DND-41 (cell line): Measurements from ENCODE around the gene MIR17HG.
A peak's percentile ranks its signal among the peaks of the same experiment; 100 is the strongest.
"Not testable (repeated sequence)": the region's sequence is repeated elsewhere in the genome, so short reads cannot be mapped to it uniquely, and the experiment has no call there.

ENCODE experiments used
- ATAC-seq: fragments of 200-7000 bp; cut with Tn5 transposase; 3 replicates; pipeline ENCODE4 v1.9.1; 2021; ENCODE audit warnings: low read depth; ENCODE audit not compliant: insufficient read depth
- DNase-seq: peaks from one replicate; pipeline ENCODE4 v3.0.0-alpha.2; 2020
- H2AFZ ChIP-seq: 2 replicates; pipeline ENCODE4 v1.6.0; 2012; ENCODE audit warnings: low read depth, low read length
- H3K27ac ChIP-seq: 2 replicates; pipeline ENCODE4 v1.5.1; 2012; ENCODE audit warnings: low read length, inconsistent platforms
- H3K27me3 ChIP-seq: fragments of 200-600 bp; sonication (generic); 2 replicates; pipeline ENCODE4 v1.6.0; 2012; ENCODE audit warnings: low read length, mild to moderate bottlenecking, inconsistent platforms; ENCODE audit not compliant: insufficient read depth, poor library complexity
- H3K36me3 ChIP-seq: 2 replicates; pipeline ENCODE4 v1.5.1; 2012; ENCODE audit warnings: low read length, inconsistent platforms; ENCODE audit not compliant: insufficient read depth
- H3K4me1 ChIP-seq: 2 replicates; pipeline ENCODE4 v1.5.1; 2012; ENCODE audit warnings: mild to moderate bottlenecking, low read length; ENCODE audit not compliant: insufficient read depth
- H3K4me2 ChIP-seq: 2 replicates; pipeline ENCODE4 v1.6.0; 2012; ENCODE audit warnings: mild to moderate bottlenecking, moderate library complexity, low read length, inconsistent platforms; ENCODE audit not compliant: insufficient read depth
- H3K4me3 ChIP-seq, 2 experiments: fragments of 200-600 bp in 1 of 2; shearing (Covaris generic) in 1 of 2; 2 replicates each; pipeline ENCODE4 v1.5.1; 2012 to 2016; ENCODE audit warnings: inconsistent platforms in 2 of 2, low read length in 2 of 2, mild to moderate bottlenecking in 2 of 2, low read depth in 1 of 2, moderate library complexity in 1 of 2
- H3K79me2 ChIP-seq: 2 replicates; pipeline ENCODE4 v1.6.0; 2012; ENCODE audit warnings: low read length, inconsistent platforms; ENCODE audit not compliant: insufficient read depth
- H3K9ac ChIP-seq: 2 replicates; pipeline ENCODE4 v1.6.0; 2012; ENCODE audit warnings: low read depth, mild to moderate bottlenecking, inconsistent platforms, low read length, moderate library complexity
- H3K9me3 ChIP-seq: 2 replicates; pipeline ENCODE4 v1.5.1; 2012; ENCODE audit warnings: low read length, moderate library complexity, mild to moderate bottlenecking, inconsistent platforms; ENCODE audit not compliant: insufficient read depth, severe bottlenecking
- H4K20me1 ChIP-seq: 2 replicates; pipeline ENCODE4 v1.6.0; 2012; ENCODE audit warnings: low read length; ENCODE audit not compliant: insufficient read depth
- CTCF ChIP-seq: IDR thresholded peaks from 2 replicates; pipeline ENCODE4 v1.5.1; 2012; ENCODE audit warnings: borderline replicate concordance, low read length, moderate library complexity, mild to moderate bottlenecking; ENCODE audit not compliant: poor library complexity, severe bottlenecking; ENCODE audit errors: extremely low read depth
- EZH2 ChIP-seq: IDR thresholded peaks from 3 replicates; pipeline ENCODE4 v1.6.1; 2012; ENCODE audit warnings: borderline replicate concordance, low read depth, mild to moderate bottlenecking, moderate library complexity, low read length, inconsistent platforms; ENCODE audit not compliant: severe bottlenecking

MIR17HG gene

DNA sequence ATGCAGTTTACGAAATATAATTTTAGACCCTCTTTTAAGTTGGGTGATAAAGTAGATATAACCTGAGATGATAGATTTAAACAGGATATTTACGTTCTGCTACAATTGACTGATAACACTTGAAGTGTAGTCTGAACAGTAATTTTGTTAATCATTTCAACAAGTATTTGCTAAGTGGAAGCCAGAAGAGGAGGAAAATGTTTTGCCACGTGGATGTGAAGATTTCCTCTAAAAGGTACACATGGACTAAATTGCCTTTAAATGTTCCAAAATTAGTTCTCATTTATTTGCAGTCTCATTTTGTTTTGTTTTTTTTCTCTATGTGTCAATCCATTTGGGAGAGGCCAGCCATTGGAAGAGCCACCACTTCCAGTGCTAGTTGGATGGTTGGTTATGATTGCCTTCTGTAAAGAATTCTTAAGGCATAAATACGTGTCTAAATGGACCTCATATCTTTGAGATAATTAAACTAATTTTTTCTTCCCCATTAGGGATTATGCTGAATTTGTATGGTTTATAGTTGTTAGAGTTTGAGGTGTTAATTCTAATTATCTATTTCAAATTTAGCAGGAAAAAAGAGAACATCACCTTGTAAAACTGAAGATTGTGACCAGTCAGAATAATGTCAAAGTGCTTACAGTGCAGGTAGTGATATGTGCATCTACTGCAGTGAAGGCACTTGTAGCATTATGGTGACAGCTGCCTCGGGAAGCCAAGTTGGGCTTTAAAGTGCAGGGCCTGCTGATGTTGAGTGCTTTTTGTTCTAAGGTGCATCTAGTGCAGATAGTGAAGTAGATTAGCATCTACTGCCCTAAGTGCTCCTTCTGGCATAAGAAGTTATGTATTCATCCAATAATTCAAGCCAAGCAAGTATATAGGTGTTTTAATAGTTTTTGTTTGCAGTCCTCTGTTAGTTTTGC lies 2.8 kb downstream of the MIR17HG start:
- H3K36me3 ChIP-seq: peaks cover 64% of the 10 kb centered on the region
- ATAC-seq (no peak), DNase-seq (peak; percentile 10)
- H3K4me2 ChIP-seq: peak overlapping the region; percentile 82
- no peaks in the 10 kb centered on the region for H3K27me3 ChIP-seq
- no peak for TF ChIP-seq EZH2
- TF ChIP-seq CTCF: no peak
- no peak overlapping the region for H2AFZ ChIP-seq
- peak overlapping the region; percentile 95 to 97 for H3K4me3 ChIP-seq
- H3K4me1 ChIP-seq: peaks cover 52% of the 10 kb centered on the region
- H3K27ac ChIP-seq: peak overlapping the region; percentile 94
- H4K20me1 ChIP-seq: peaks cover 61% of the 10 kb centered on the region
- peaks cover 73% of the 10 kb centered on the region for H3K79me2 ChIP-seq
- no peaks in the 10 kb centered on the region for H3K9me3 ChIP-seq
- H3K9ac ChIP-seq: peak overlapping the region; percentile 99

GRCh38 chr13:91351123-91351522 lies 3.6 kb downstream of the MIR17HG start:
- Histone ChIP-seq H3K79me2 (peaks cover 73% of the 10 kb centered on the region), H3K9me3 (no peaks in the 10 kb centered on the region), H3K27me3 (no peaks in the 10 kb centered on the region), H3K4me1 (peaks cover 43% of the 10 kb centered on the region), H4K20me1 (peaks cover 68% of the 10 kb centered on the region), H3K4me2 (peak overlapping the region; percentile 82), H3K4me3 (peak overlapping the region; percentile 95 to 97; a peak in 3 of 4 replicates), H3K27ac (peak overlapping the region; percentile 18; the same call in 1 of the 2 replicates), H3K36me3 (peaks cover 72% of the 10 kb centered on the region), H3K9ac (peak overlapping the region; percentile 99), H2AFZ (no peak overlapping the region)
- ATAC-seq (no peak), DNase-seq (no peak)
- TF ChIP-seq CTCF (no peak), EZH2 (no peak)

GRCh38 chr13:91351980-91352379 lies 4.5 kb downstream of the MIR17HG start:
- Histone ChIP-seq H3K9me3 (no peaks in the 10 kb centered on the region), H3K27ac (no peak overlapping the region), H2AFZ (no peak overlapping the region), H3K79me2 (peaks cover 73% of the 10 kb centered on the region), H3K4me3 (peak overlapping the region in 1 of 2 experiments; percentile 95; a peak in 1 of 4 replicates), H4K20me1 (peaks cover 76% of the 10 kb centered on the region), H3K4me2 (peak overlapping the region; percentile 82; the same call in 1 of the 2 replicates), H3K9ac (no peak overlapping the region), H3K36me3 (peaks cover 81% of the 10 kb centered on the region), H3K27me3 (no peaks in the 10 kb centered on the region), H3K4me1 (peaks cover 35% of the 10 kb centered on the region)
- DNase-seq (no peak), ATAC-seq (no peak)
- no peak for TF ChIP-seq EZH2
- TF ChIP-seq CTCF: no peak

- H2AFZ ChIP-seq, H3K9ac ChIP-seq, H3K9me3 ChIP-seq, ATAC-seq, H3K27me3 ChIP-seq, H3K27ac ChIP-seq, H3K4me3 ChIP-seq: not testable (repeated sequence)
- Histone ChIP-seq H3K36me3 (peaks cover 90% of the 10 kb centered on the region), H3K4me2 (peak overlapping the region; percentile 8; the same call in 1 of the 2 replicates), H3K79me2 (peaks cover 69% of the 10 kb centered on the region), H4K20me1 (peaks cover 85% of the 10 kb centered on the region), H3K4me1 (peaks cover 33% of the 10 kb centered on the region)
- DNase-seq: peak; percentile 9
These were observed 5.4 kb downstream of the MIR17HG start for GRCh38 chr13:91352891-91353290.
